ENCODE data around the gene APBA1.

- TF ChIP-seq CTCF (IDR thresholded peaks at IDR 0.05; ENCODE audit: low read depth, low read length, poor library complexity, severe bottlenecking) = no peak
- TF ChIP-seq EZH2phosphoT487 (IDR thresholded peaks at IDR 0.05; ENCODE audit: borderline replicate concordance, low read length) = no peak
These were observed 92.2 kb downstream of the APBA1 start for GRCh38 chr9:69579760-69580581.
